MM.1S (cell line): Measurements from ENCODE around the gene L1CAM.

Experiments used
- CTCF ChIP-seq: fragments of 300-600 bp; sonication (generic); IDR thresholded peaks from 2 replicates; pipeline ENCODE4 v1.5.1; 2016; ENCODE audit warnings: antibody characterized with exemption, low read length, mixed read lengths
- EZH2phosphoT487 ChIP-seq: fragments of 300-600 bp; sonication (generic); IDR thresholded peaks from 2 replicates; pipeline ENCODE4 v1.6.1; 2018; ENCODE audit warnings: antibody characterized with exemption, low read length

- TF ChIP-seq CTCF, result no peak
- no peak for TF ChIP-seq EZH2phosphoT487
Measured at GRCh38 chrX:153854702-153855101, 31.3 kb downstream of the L1CAM start.
